ENCODE measurements around the gene ORM2. TPM values are rescaled to one million over a fixed set of nuclear protein-coding genes. Genes with fewer than 3 reads are reported as not detected.
"Not testable (repeated sequence)": the region's sequence is repeated elsewhere in the genome, so short reads cannot be mapped to it uniquely, and the experiment has no call there.

The ORM2 gene
- total RNA-seq, 1 experiment from 2014 or later = 0.59 TPM

GRCh38 chr9:114319147-114319546 lies 10.5 kb upstream of the ORM2 start:
- CTCF ChIA-PET = interaction anchor here (1.2 kb wide), 1 partner anchor 236 kb away, joined by 3 read pairs; no protein-coding TSS in a partner anchor
- no peaks in the 10 kb centered on the region for H3K9me2 ChIP-seq (ENCODE audit: insufficient read depth)
- DNase-seq (ENCODE audit: low read depth, low spot score) (no peak), ATAC-seq (peak; percentile 42; the same call in 1 of the 2 replicates)
- H3K9ac ChIP-seq (ENCODE audit: low read length) = no peak overlapping the region
- peaks cover 3% of the 10 kb centered on the region; the same call in 1 of the 2 replicates for H3K27me3 ChIP-seq (ENCODE audit: insufficient read depth, low read length)
- H3K27ac ChIP-seq (ENCODE audit: low read depth, low read length) = no peak overlapping the region
- no peak overlapping the region for H2AFZ ChIP-seq (ENCODE audit: low read depth, low read length, poor library complexity, severe bottlenecking)
- no peak overlapping the region for H3K4me2 ChIP-seq (ENCODE audit: low read length)
- no peaks in the 10 kb centered on the region for H3K36me3 ChIP-seq (ENCODE audit: control insufficient read depth in 1 of 2, insufficient read depth in 2 of 2, low read length in 2 of 2)
- H4K20me1 ChIP-seq (ENCODE audit: insufficient read depth) = no peaks in the 10 kb centered on the region
- TF ChIP-seq FOSL1 (IDR thresholded peaks at IDR 0.05; ENCODE audit: low read depth) (no peak), ZNF274 (IDR thresholded peaks at IDR 0.05; ENCODE audit: low read depth, low read length) (no peak), ZBTB33 (IDR thresholded peaks at IDR 0.05; ENCODE audit: extremely low read depth, insufficient replicate concordance, low read length) (no peak), JUND (IDR thresholded peaks at IDR 0.05) (no peak), YY1 (IDR thresholded peaks at IDR 0.05; ENCODE audit: extremely low read depth, insufficient replicate concordance, low read depth, low read length) (no peak), POLR2AphosphoS5 (IDR thresholded peaks at IDR 0.05; ENCODE audit: low read depth, low read length) (no peak), EGR1 (IDR thresholded peaks at IDR 0.05; ENCODE audit: low read depth) (no peak), EZH2 (IDR thresholded peaks at IDR 0.05) (no peak), REST (IDR thresholded peaks at IDR 0.05; ENCODE audit: low read depth) (no peak), MAX (IDR thresholded peaks at IDR 0.05) (no peak), SIN3A (IDR thresholded peaks at IDR 0.05; ENCODE audit: low read depth) (no peak), POLR2A (IDR thresholded peaks at IDR 0.05; ENCODE audit: borderline replicate concordance, extremely low read depth, insufficient read depth, insufficient read length) (no peak), SRF (IDR thresholded peaks at IDR 0.05; ENCODE audit: low read depth) (no peak), RAD21 (IDR thresholded peaks at IDR 0.05; ENCODE audit: low read depth) (no peak), CEBPB (IDR thresholded peaks at IDR 0.05; ENCODE audit: low read depth) (no peak)
- H3K4me3 ChIP-seq (replicated peaks in 1 of 2; ENCODE audit: low read depth in 1 of 2, low read length in 2 of 2) = no peak overlapping the region
- H3K79me2 ChIP-seq (ENCODE audit: insufficient read depth, low read length) = no peaks in the 10 kb centered on the region
- no peaks in the 10 kb centered on the region for H3K4me1 ChIP-seq (ENCODE audit: control insufficient read depth in 1 of 2, insufficient read depth in 2 of 2, low read length in 2 of 2)
- no peaks in the 10 kb centered on the region for H3K9me3 ChIP-seq (ENCODE audit: control insufficient read depth in 1 of 2, insufficient read depth in 1 of 2, low read depth in 1 of 2, low read length in 2 of 2)
- no TSS peak for BruUV-seq (replicated peaks)
- RAD21 ChIA-PET (ENCODE audit: low non-redundant PET in 1 of 2, low total read pairs in 2 of 2, uncharacterized antibody in 2 of 2, unreplicated experiment in 2 of 2) = no interaction called here
- intact Hi-C loops (cut with micrococcal nuclease) = no loop called here
- POLR2A ChIA-PET = no interaction called here

GRCh38 chr9:114320710-114321109 lies 9.0 kb upstream of the ORM2 start:
- H3K79me2 ChIP-seq (ENCODE audit: insufficient read depth, low read length); H3K9me2 ChIP-seq (ENCODE audit: insufficient read depth); H3K27me3 ChIP-seq (ENCODE audit: insufficient read depth, low read length); H4K20me1 ChIP-seq (ENCODE audit: insufficient read depth); ATAC-seq; H3K27ac ChIP-seq (ENCODE audit: low read depth, low read length); CTCF ChIA-PET; H3K4me2 ChIP-seq (ENCODE audit: low read length); intact Hi-C loops (cut with micrococcal nuclease); H3K36me3 ChIP-seq (ENCODE audit: control insufficient read depth in 1 of 2, insufficient read depth in 2 of 2, low read length in 2 of 2); H3K9me3 ChIP-seq (ENCODE audit: control insufficient read depth in 1 of 2, insufficient read depth in 1 of 2, low read depth in 1 of 2, low read length in 2 of 2); H2AFZ ChIP-seq (ENCODE audit: low read depth, low read length, poor library complexity, severe bottlenecking); BruUV-seq (replicated peaks); H3K9ac ChIP-seq (ENCODE audit: low read length); DNase-seq (ENCODE audit: low read depth, low spot score); POLR2A ChIA-PET; H3K4me3 ChIP-seq (replicated peaks in 1 of 2; ENCODE audit: low read depth in 1 of 2, low read length in 2 of 2); H3K4me1 ChIP-seq (ENCODE audit: control insufficient read depth in 1 of 2, insufficient read depth in 2 of 2, low read length in 2 of 2); RAD21 ChIA-PET (ENCODE audit: low non-redundant PET in 1 of 2, low total read pairs in 2 of 2, uncharacterized antibody in 2 of 2, unreplicated experiment in 2 of 2): not testable (repeated sequence)
